Measurements from ENCODE around the gene RBM14.
"Not testable (repeated sequence)": the region's sequence is repeated elsewhere in the genome, so short reads cannot be mapped to it uniquely, and the experiment has no call there.

Gene RBM14

DNA sequence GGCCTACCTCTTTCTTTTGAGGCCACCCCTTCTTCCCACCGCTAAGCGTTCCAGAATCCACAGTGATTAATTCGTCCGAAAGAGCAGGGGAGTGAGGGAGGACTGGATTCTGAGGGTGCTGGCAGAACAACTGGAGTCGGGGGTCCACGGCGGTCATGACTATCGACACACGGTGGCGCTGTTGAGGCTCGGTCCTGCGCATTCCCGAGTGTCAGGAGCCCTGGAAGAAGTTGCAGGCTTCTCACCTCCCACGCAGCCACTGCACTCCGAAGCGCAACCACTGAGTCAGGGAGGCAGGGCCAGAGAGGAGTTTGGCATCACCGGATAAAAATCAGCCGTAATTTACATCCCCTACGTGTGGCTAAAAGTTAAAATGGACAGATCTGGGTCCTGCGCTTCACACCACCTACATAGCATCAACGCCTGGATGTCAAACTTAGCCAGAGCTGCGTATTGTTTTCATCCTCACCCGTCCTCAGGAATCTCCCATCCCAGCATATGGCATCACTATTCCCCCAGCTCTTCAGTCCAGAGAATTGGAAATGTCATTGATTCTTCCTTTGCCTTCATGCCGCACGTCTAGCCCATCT lies 37.3 kb upstream of the RBM14 start:
- H4K20me1 ChIP-seq (ENCODE audit: insufficient read depth, low read length) = no peaks in the 10 kb centered on the region
- no peaks in the 10 kb centered on the region for H3K36me3 ChIP-seq (replicated peaks; ENCODE audit: insufficient read depth, low read length)
- no peaks in the 10 kb centered on the region for H3K4me1 ChIP-seq (ENCODE audit: low read length)
- H2AFZ ChIP-seq (ENCODE audit: low read length) = no peak overlapping the region
- H3K4me2 ChIP-seq (ENCODE audit: low read depth, low read length) = peak overlapping the region; percentile 35; the same call in 1 of the 2 replicates
- H3K9me3 ChIP-seq (replicated peaks; ENCODE audit: insufficient read depth, low read length) = no peaks in the 10 kb centered on the region
- H3K79me2 ChIP-seq (ENCODE audit: low read length) = no peaks in the 10 kb centered on the region
- DNase-seq = peak; percentile 38
- no peaks in the 10 kb centered on the region for H3F3A ChIP-seq (ENCODE audit: insufficient read depth, low read length)
- H3K9ac ChIP-seq (ENCODE audit: low read length) = no peak overlapping the region
- no peaks in the 10 kb centered on the region for H3K9me2 ChIP-seq (replicated peaks; ENCODE audit: insufficient read depth, low read length)
- peak; percentile 79 for TF ChIP-seq CTCF (IDR thresholded peaks at IDR 0.05; ENCODE audit: low read length)
- no peak for TF ChIP-seq EZH2phosphoT487 (IDR thresholded peaks at IDR 0.05; ENCODE audit: low read length)
- TF ChIP-seq EZH2 (optimal IDR thresholded peaks at IDR 0.05; ENCODE audit: low read depth, low read length) = no peak
- H3K4me3 ChIP-seq (ENCODE audit: low read length) = no peak overlapping the region
- H3K27me3 ChIP-seq (replicated peaks; ENCODE audit: insufficient read depth, low read length) = peaks cover 21% of the 10 kb centered on the region; the same call in 1 of the 2 replicates
- no peak overlapping the region for H3K27ac ChIP-seq (ENCODE audit: low read length)

GRCh38 chr11:66580803-66581202 lies 35.6 kb upstream of the RBM14 start:
- Histone ChIP-seq H3K4me1 (ENCODE audit: low read length) (no peaks in the 10 kb centered on the region), H3K9ac (ENCODE audit: low read length) (no peak overlapping the region), H3K4me3 (ENCODE audit: low read length) (no peak overlapping the region), H4K20me1 (ENCODE audit: insufficient read depth, low read length) (no peaks in the 10 kb centered on the region), H3K27ac (ENCODE audit: low read length) (no peak overlapping the region), H3K9me3 (replicated peaks; ENCODE audit: insufficient read depth, low read length) (no peaks in the 10 kb centered on the region), H3K4me2 (ENCODE audit: low read depth, low read length) (no peak overlapping the region), H3K79me2 (ENCODE audit: low read length) (no peaks in the 10 kb centered on the region), H3K27me3 (replicated peaks; ENCODE audit: insufficient read depth, low read length) (peaks cover 16% of the 10 kb centered on the region; the same call in 1 of the 2 replicates), H3K36me3 (replicated peaks; ENCODE audit: insufficient read depth, low read length) (no peaks in the 10 kb centered on the region), H3K9me2 (replicated peaks; ENCODE audit: insufficient read depth, low read length) (no peaks in the 10 kb centered on the region), H3F3A (ENCODE audit: insufficient read depth, low read length) (no peaks in the 10 kb centered on the region), H2AFZ (ENCODE audit: low read length) (no peak overlapping the region)
- DNase-seq = no peak
- no peak for TF ChIP-seq CTCF (IDR thresholded peaks at IDR 0.05; ENCODE audit: low read length)

- TF ChIP-seq CTCF (IDR thresholded peaks at IDR 0.05; ENCODE audit: low read length) = no peak
- no peak for TF ChIP-seq EZH2phosphoT487 (IDR thresholded peaks at IDR 0.05; ENCODE audit: low read length)
- TF ChIP-seq EZH2 (optimal IDR thresholded peaks at IDR 0.05; ENCODE audit: low read depth, low read length) = no peak
- Histone ChIP-seq H3K79me2 (ENCODE audit: low read length) (no peaks in the 10 kb centered on the region), H3K4me1 (ENCODE audit: low read length) (no peaks in the 10 kb centered on the region), H3K27ac (ENCODE audit: low read length) (no peak overlapping the region), H3K9ac (ENCODE audit: low read length) (no peak overlapping the region), H4K20me1 (ENCODE audit: insufficient read depth, low read length) (no peaks in the 10 kb centered on the region), H3K36me3 (replicated peaks; ENCODE audit: insufficient read depth, low read length) (no peaks in the 10 kb centered on the region), H3F3A (ENCODE audit: insufficient read depth, low read length) (no peaks in the 10 kb centered on the region), H3K9me3 (replicated peaks; ENCODE audit: insufficient read depth, low read length) (no peaks in the 10 kb centered on the region), H3K4me2 (ENCODE audit: low read depth, low read length) (no peak overlapping the region), H3K9me2 (replicated peaks; ENCODE audit: insufficient read depth, low read length) (no peaks in the 10 kb centered on the region), H3K27me3 (replicated peaks; ENCODE audit: insufficient read depth, low read length) (peaks cover 14% of the 10 kb centered on the region; the same call in 1 of the 2 replicates), H3K4me3 (ENCODE audit: low read length) (no peak overlapping the region), H2AFZ (ENCODE audit: low read length) (no peak overlapping the region)
- no peak for DNase-seq
Measured at GRCh38 chr11:66581261-66581660, 35.2 kb upstream of the RBM14 start.

DNA sequence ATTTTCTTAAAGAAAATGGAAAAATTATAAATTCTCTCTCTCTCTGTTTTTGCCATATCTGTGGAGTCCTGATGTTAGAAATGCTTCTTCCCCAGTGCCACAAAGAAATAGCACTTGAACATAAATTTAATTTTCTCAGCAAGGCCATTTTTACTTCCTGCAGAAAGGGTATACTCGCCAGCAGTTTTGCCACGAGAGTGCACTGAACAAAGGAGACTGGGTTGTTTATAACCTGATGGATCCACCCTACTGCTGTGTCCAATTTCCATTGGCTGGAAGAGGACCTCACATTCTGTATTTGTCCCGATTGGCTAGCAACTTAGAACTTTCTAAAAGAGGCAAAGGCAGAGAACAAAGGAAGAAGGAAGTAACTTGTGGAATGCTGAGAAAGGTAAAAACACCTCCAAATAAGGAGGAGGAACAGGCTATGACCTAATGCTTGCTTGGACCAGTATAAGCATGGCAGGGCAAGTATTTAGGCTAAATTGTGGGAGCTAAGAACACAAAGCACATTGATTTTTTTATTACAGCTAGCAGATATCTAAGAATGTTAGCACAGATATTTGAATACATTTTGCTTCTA lies 33.8 kb upstream of the RBM14 start:
- not testable (repeated sequence) for DNase-seq; H3K4me3 ChIP-seq (ENCODE audit: low read length)

DNA sequence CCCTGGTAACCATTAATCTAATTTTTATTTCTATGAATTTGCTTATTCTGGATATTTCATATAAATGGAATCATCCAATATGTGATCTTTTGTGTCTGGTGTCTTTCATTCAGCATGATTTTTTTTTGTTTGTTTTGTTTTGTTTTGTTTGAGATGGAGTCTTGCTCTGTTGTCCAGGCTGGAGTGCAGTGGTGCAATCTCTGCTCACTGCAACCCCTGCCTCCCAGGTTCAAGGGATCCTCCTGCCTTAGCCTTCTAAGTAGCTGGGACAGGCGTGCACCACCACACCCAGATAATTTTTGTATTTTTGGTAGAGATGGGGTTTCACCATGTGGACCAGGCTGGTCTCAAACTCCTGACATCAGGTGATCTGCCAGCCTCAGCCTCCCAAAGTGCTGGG lies 31.0 kb upstream of the RBM14 start:
- not testable (repeated sequence) for H3K27ac ChIP-seq (ENCODE audit: low read length); H3K4me2 ChIP-seq (ENCODE audit: low read depth, low read length); DNase-seq; H3K9me2 ChIP-seq (replicated peaks; ENCODE audit: insufficient read depth, low read length); H3K36me3 ChIP-seq (replicated peaks; ENCODE audit: insufficient read depth, low read length); H4K20me1 ChIP-seq (ENCODE audit: insufficient read depth, low read length); H3K4me1 ChIP-seq (ENCODE audit: low read length); H3K79me2 ChIP-seq (ENCODE audit: low read length); H3K4me3 ChIP-seq (ENCODE audit: low read length); H2AFZ ChIP-seq (ENCODE audit: low read length); H3F3A ChIP-seq (ENCODE audit: insufficient read depth, low read length); H3K9ac ChIP-seq (ENCODE audit: low read length); H3K9me3 ChIP-seq (replicated peaks; ENCODE audit: insufficient read depth, low read length)
- H3K27me3 ChIP-seq (replicated peaks; ENCODE audit: insufficient read depth, low read length) = peaks cover 17% of the 10 kb centered on the region; the same call in 1 of the 2 replicates

More for the DNA sequence above, 33.8 kb upstream of the RBM14 start:
- not testable (repeated sequence) for H3K79me2 ChIP-seq (ENCODE audit: low read length); H3K9ac ChIP-seq (ENCODE audit: low read length); H3K4me2 ChIP-seq (ENCODE audit: low read depth, low read length); H3K36me3 ChIP-seq (replicated peaks; ENCODE audit: insufficient read depth, low read length); H3K27ac ChIP-seq (ENCODE audit: low read length); H3K4me1 ChIP-seq (ENCODE audit: low read length); H3K9me2 ChIP-seq (replicated peaks; ENCODE audit: insufficient read depth, low read length); H3K9me3 ChIP-seq (replicated peaks; ENCODE audit: insufficient read depth, low read length); H4K20me1 ChIP-seq (ENCODE audit: insufficient read depth, low read length); H3F3A ChIP-seq (ENCODE audit: insufficient read depth, low read length); H2AFZ ChIP-seq (ENCODE audit: low read length)
- H3K27me3 ChIP-seq (replicated peaks; ENCODE audit: insufficient read depth, low read length) = peaks cover 14% of the 10 kb centered on the region; the same call in 1 of the 2 replicates
